ACC112 (cell line): ENCODE measurements around the gene ZNF516.

Experiments used
- H2AFZ ChIP-seq: fragments of 200-600 bp; sonication (generic); one replicate; pipeline ENCODE4 v1.6.0; 2017; ENCODE audit warnings: antibody characterized with exemption, low read length; ENCODE audit not compliant: unreplicated experiment
- H3K27ac ChIP-seq: fragments of 200-600 bp; sonication (generic); 2 replicates; pipeline ENCODE4 v1.5.1; 2014; ENCODE audit warnings: low read depth, mild to moderate bottlenecking, antibody characterized with exemption, low read length, moderate library complexity
- H3K27me3 ChIP-seq: fragments of 200-600 bp; sonication (generic); 2 replicates; pipeline ENCODE4 v1.6.1; 2014; ENCODE audit warnings: mild to moderate bottlenecking, antibody characterized with exemption, low read length, moderate library complexity, mixed read lengths; ENCODE audit not compliant: insufficient read depth
- H3K36me3 ChIP-seq: fragments of 200-600 bp; sonication (generic); 2 replicates; pipeline ENCODE4 v1.6.1; 2016; ENCODE audit warnings: mild to moderate bottlenecking, antibody characterized with exemption, low read length, moderate library complexity, mixed read lengths; ENCODE audit not compliant: insufficient read depth
- H3K4me1 ChIP-seq: fragments of 200-600 bp; sonication (generic); one replicate; pipeline ENCODE4 v1.6.1; 2016; ENCODE audit warnings: low read length, mixed read lengths; ENCODE audit not compliant: insufficient read depth, unreplicated experiment, control insufficient read depth
- H3K4me3 ChIP-seq: fragments of 200-600 bp; sonication (generic); 2 replicates; pipeline ENCODE4 v1.5.1; 2014; ENCODE audit warnings: mild to moderate bottlenecking, low read depth, low read length
- H3K79me2 ChIP-seq: fragments of 200-600 bp; sonication (generic); one replicate; pipeline ENCODE4 v1.6.0; 2016; ENCODE audit warnings: low read length; ENCODE audit not compliant: control insufficient read depth, unreplicated experiment, insufficient read depth

The ZNF516 gene

GRCh38 chr18:76394780-76395476 lies 100.1 kb downstream of the ZNF516 start:
- Histone ChIP-seq H3K27me3 (no peaks in the 10 kb centered on the region), H3K4me3 (no peak overlapping the region), H3K27ac (no peak overlapping the region), H3K4me1 (no peaks in the 10 kb centered on the region), H3K36me3 (no peaks in the 10 kb centered on the region), H3K79me2 (peaks cover 43% of the 10 kb centered on the region), H2AFZ (no peak overlapping the region)

- Histone ChIP-seq H3K27me3 (no peaks in the 10 kb centered on the region), H3K4me3 (no peak overlapping the region), H3K4me1 (no peaks in the 10 kb centered on the region), H3K79me2 (peaks cover 58% of the 10 kb centered on the region), H3K27ac (no peak overlapping the region), H2AFZ (no peak overlapping the region), H3K36me3 (peaks cover 3% of the 10 kb centered on the region; the same call in 1 of the 2 replicates)
These were observed 102.7 kb downstream of the ZNF516 start for GRCh38 chr18:76392349-76392748.

GRCh38 chr18:76391746-76392145 lies 103.3 kb downstream of the ZNF516 start:
- H2AFZ ChIP-seq = no peak overlapping the region
- no peaks in the 10 kb centered on the region for H3K4me1 ChIP-seq
- H3K79me2 ChIP-seq = peaks cover 59% of the 10 kb centered on the region
- H3K4me3 ChIP-seq = no peak overlapping the region
- H3K27ac ChIP-seq = no peak overlapping the region
- H3K36me3 ChIP-seq = peaks cover 3% of the 10 kb centered on the region; the same call in 1 of the 2 replicates
- no peaks in the 10 kb centered on the region for H3K27me3 ChIP-seq

GRCh38 chr18:76391038-76391437 lies 104.0 kb downstream of the ZNF516 start:
- Histone ChIP-seq H3K79me2 (peaks cover 63% of the 10 kb centered on the region), H3K4me1 (no peaks in the 10 kb centered on the region), H3K36me3 (peaks cover 3% of the 10 kb centered on the region; the same call in 1 of the 2 replicates), H2AFZ (no peak overlapping the region), H3K27me3 (no peaks in the 10 kb centered on the region), H3K27ac (no peak overlapping the region), H3K4me3 (no peak overlapping the region)

GRCh38 chr18:76390452-76391035 lies 104.5 kb downstream of the ZNF516 start:
- Histone ChIP-seq H3K27ac (no peak overlapping the region), H3K36me3 (peaks cover 3% of the 10 kb centered on the region; the same call in 1 of the 2 replicates), H3K4me3 (no peak overlapping the region), H2AFZ (no peak overlapping the region), H3K4me1 (no peaks in the 10 kb centered on the region), H3K79me2 (peaks cover 63% of the 10 kb centered on the region), H3K27me3 (no peaks in the 10 kb centered on the region)

- Histone ChIP-seq H3K79me2 (peaks cover 64% of the 10 kb centered on the region), H3K4me1 (no peaks in the 10 kb centered on the region)
These were observed 105.3 kb downstream of the ZNF516 start for GRCh38 chr18:76389716-76390115.

GRCh38 chr18:76388891-76389423 lies 106.1 kb downstream of the ZNF516 start:
- H3K27ac ChIP-seq = no peak overlapping the region
- H3K27me3 ChIP-seq = no peaks in the 10 kb centered on the region
- no peak overlapping the region for H2AFZ ChIP-seq
- no peak overlapping the region for H3K4me3 ChIP-seq
- no peaks in the 10 kb centered on the region for H3K4me1 ChIP-seq
- peaks cover 3% of the 10 kb centered on the region; the same call in 1 of the 2 replicates for H3K36me3 ChIP-seq
- peaks cover 64% of the 10 kb centered on the region for H3K79me2 ChIP-seq

More at GRCh38 chr18:76389716-76390115, 105.3 kb downstream of the ZNF516 start:
- no peak overlapping the region for H3K4me3 ChIP-seq
- H3K27ac ChIP-seq = no peak overlapping the region
- H3K27me3 ChIP-seq = no peaks in the 10 kb centered on the region
- peaks cover 3% of the 10 kb centered on the region; the same call in 1 of the 2 replicates for H3K36me3 ChIP-seq
- H2AFZ ChIP-seq = no peak overlapping the region

- no peak overlapping the region for H2AFZ ChIP-seq
- peaks cover 3% of the 10 kb centered on the region; the same call in 1 of the 2 replicates for H3K36me3 ChIP-seq
- H3K27me3 ChIP-seq = no peaks in the 10 kb centered on the region
- H3K27ac ChIP-seq = no peak overlapping the region
- no peaks in the 10 kb centered on the region for H3K4me1 ChIP-seq
- peaks cover 64% of the 10 kb centered on the region for H3K79me2 ChIP-seq
- no peak overlapping the region for H3K4me3 ChIP-seq
These were observed 106.8 kb downstream of the ZNF516 start for GRCh38 chr18:76388261-76388660.

GRCh38 chr18:76387608-76388007 lies 107.4 kb downstream of the ZNF516 start:
- H3K4me1 ChIP-seq = no peaks in the 10 kb centered on the region
- peaks cover 3% of the 10 kb centered on the region; the same call in 1 of the 2 replicates for H3K36me3 ChIP-seq
- peaks cover 64% of the 10 kb centered on the region for H3K79me2 ChIP-seq
- no peak overlapping the region for H3K4me3 ChIP-seq
- no peak overlapping the region for H3K27ac ChIP-seq
- no peaks in the 10 kb centered on the region for H3K27me3 ChIP-seq
- no peak overlapping the region for H2AFZ ChIP-seq

- Histone ChIP-seq H3K4me3 (no peak overlapping the region), H3K27ac (no peak overlapping the region), H3K36me3 (peaks cover 3% of the 10 kb centered on the region; the same call in 1 of the 2 replicates), H3K79me2 (peaks cover 58% of the 10 kb centered on the region), H2AFZ (no peak overlapping the region), H3K27me3 (no peaks in the 10 kb centered on the region), H3K4me1 (no peaks in the 10 kb centered on the region)
These were observed 108.2 kb downstream of the ZNF516 start for GRCh38 chr18:76386886-76387285.
